A673 (cell line): ENCODE results near the gene PHEX. TPM values are rescaled to one million over a fixed set of nuclear protein-coding genes. Genes with fewer than 3 reads are reported as not detected.

Source experiments
- BruUV-seq: library from RNA; stranded (reverse); fragments of 400-500 nt; replicated peaks from 2 replicates; lab custom pipeline; 2021; lab: Mats Ljungman, UMichigan
- CTCF ChIA-PET: fragments of 300-600 bp; sonication (Branson Sonifier 250); formaldehyde crosslinking; loops from one replicate; lab custom pipeline; 2022; ENCODE audit warnings: antibody characterized with exemption; lab: Charles Lee
- POLR2A ChIA-PET: fragments of 300-600 bp; sonication (Branson Sonifier 250); formaldehyde crosslinking; loops from one replicate; lab custom pipeline; 2022; ENCODE audit warnings: antibody characterized with exemption; ENCODE audit not compliant: low non-redundant PET; lab: Charles Lee
- DNase-seq: peaks from one replicate; pipeline ENCODE4 v3.0.0-alpha.2; 2015; ENCODE audit warnings: low spot score
- H3K27ac ChIP-seq: fragments of 200-600 bp; sonication (generic); 2 replicates; pipeline ENCODE4 v1.5.1; 2016; ENCODE audit warnings: mixed run types, low read depth, mild to moderate bottlenecking, mixed read lengths, antibody characterized with exemption, low read length; ENCODE audit not compliant: poor library complexity, severe bottlenecking
- H3K27me3 ChIP-seq: fragments of 200-600 bp; sonication (generic); replicated peaks from 2 replicates; pipeline ENCODE4 v1.6.1; 2017; ENCODE audit warnings: mixed run types, low read depth, mild to moderate bottlenecking, mixed read lengths, antibody characterized with exemption, low read length; ENCODE audit not compliant: insufficient read depth, poor library complexity
- H3K36me3 ChIP-seq: fragments of 200-600 bp; sonication (generic); 2 replicates; pipeline ENCODE4 v1.6.1; 2016; ENCODE audit warnings: mixed run types, mild to moderate bottlenecking, mixed read lengths, antibody characterized with exemption, low read length; ENCODE audit not compliant: insufficient read depth, poor library complexity, severe bottlenecking
- H3K4me1 ChIP-seq: fragments of 200-600 bp; sonication (generic); 2 replicates; pipeline ENCODE4 v1.6.1; 2017; ENCODE audit warnings: mixed run types, mild to moderate bottlenecking, mixed read lengths, antibody characterized with exemption, low read length; ENCODE audit not compliant: insufficient read depth, poor library complexity, severe bottlenecking
- H3K4me3 ChIP-seq: fragments of 200-600 bp; sonication (generic); 2 replicates; pipeline ENCODE4 v1.5.1; 2016; ENCODE audit warnings: low read depth, mixed run types, mild to moderate bottlenecking, mixed read lengths, low read length; ENCODE audit not compliant: poor library complexity, severe bottlenecking
- H3K9me3 ChIP-seq: fragments of 200-600 bp; sonication (generic); 2 replicates; pipeline ENCODE4 v1.6.1; 2016; ENCODE audit warnings: mixed run types, low read depth, mild to moderate bottlenecking, mixed read lengths, antibody characterized with exemption, low read length; ENCODE audit not compliant: poor library complexity, severe bottlenecking
- EZH2 ChIP-seq: fragments of 200-600 bp; sonication (generic); IDR thresholded peaks from 2 replicates; pipeline ENCODE4 v1.6.1; 2017; ENCODE audit warnings: borderline replicate concordance, low read depth, mild to moderate bottlenecking, mixed read lengths, antibody characterized with exemption, low read length; ENCODE audit not compliant: poor library complexity, severe bottlenecking
- intact Hi-C: fragments of 100-400 bp; cut with micrococcal nuclease; formaldehyde crosslinking; loops from one replicate; pipeline ENCODE4 v1.10.0; 2022; ENCODE audit not compliant: unreplicated experiment
- total RNA-seq: library from RNA; stranded (reverse); gene quantifications from 2 replicates; pipeline ENCODE4 v1.2.3, GENCODE V29; 2021
- TF ChIP-seq, protein P1 (sequence below): fragments of 300-800, 200-600 bp; sonication (generic); conservative IDR thresholded peaks from 2 replicates; pipeline ENCODE4 v1.5.1; 2017; ENCODE audit warnings: low read depth, mild to moderate bottlenecking, antibody characterized with exemption, low read length, moderate library complexity, mixed read lengths

PHEX gene
- total RNA-seq, 1 experiment from 2014 or later, result 0.43 TPM

DNA sequence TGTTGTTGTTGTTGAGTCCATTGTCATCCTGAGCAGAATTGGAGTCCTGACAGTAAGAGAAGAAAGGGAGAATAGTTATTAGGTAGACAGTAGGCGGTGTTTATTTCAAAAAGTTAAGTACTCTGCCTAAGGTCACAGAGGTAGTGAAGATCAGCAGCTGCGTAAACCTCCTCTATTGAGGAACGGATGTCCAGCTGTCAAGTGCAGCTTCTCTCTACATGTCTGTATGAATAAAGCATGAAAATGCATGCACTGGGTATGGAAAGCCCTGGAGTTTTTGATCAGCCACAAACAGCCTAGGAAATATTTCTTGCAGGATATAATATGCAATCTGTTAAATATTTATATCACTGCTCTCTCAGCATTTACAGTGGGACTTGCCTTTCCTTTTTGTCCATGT lies 131.2 kb downstream of the PHEX start:
- ChIA-PET POLR2A (no interaction called here), CTCF (no interaction called here)
- BruUV-seq, result no TSS peak
- intact Hi-C loops, result no loop called here
- Histone ChIP-seq H3K4me1 (no peaks in the 10 kb centered on the region), H3K36me3 (no peaks in the 10 kb centered on the region), H3K9me3 (no peaks in the 10 kb centered on the region), H3K27me3 (no peaks in the 10 kb centered on the region), H3K4me3 (no peak overlapping the region), H3K27ac (no peak overlapping the region)
- TF ChIP-seq, protein P1, sequence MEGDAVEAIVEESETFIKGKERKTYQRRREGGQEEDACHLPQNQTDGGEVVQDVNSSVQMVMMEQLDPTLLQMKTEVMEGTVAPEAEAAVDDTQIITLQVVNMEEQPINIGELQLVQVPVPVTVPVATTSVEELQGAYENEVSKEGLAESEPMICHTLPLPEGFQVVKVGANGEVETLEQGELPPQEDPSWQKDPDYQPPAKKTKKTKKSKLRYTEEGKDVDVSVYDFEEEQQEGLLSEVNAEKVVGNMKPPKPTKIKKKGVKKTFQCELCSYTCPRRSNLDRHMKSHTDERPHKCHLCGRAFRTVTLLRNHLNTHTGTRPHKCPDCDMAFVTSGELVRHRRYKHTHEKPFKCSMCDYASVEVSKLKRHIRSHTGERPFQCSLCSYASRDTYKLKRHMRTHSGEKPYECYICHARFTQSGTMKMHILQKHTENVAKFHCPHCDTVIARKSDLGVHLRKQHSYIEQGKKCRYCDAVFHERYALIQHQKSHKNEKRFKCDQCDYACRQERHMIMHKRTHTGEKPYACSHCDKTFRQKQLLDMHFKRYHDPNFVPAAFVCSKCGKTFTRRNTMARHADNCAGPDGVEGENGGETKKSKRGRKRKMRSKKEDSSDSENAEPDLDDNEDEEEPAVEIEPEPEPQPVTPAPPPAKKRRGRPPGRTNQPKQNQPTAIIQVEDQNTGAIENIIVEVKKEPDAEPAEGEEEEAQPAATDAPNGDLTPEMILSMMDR, result no peak
- TF ChIP-seq EZH2, result no peak
- DNase-seq, result no peak

DNA sequence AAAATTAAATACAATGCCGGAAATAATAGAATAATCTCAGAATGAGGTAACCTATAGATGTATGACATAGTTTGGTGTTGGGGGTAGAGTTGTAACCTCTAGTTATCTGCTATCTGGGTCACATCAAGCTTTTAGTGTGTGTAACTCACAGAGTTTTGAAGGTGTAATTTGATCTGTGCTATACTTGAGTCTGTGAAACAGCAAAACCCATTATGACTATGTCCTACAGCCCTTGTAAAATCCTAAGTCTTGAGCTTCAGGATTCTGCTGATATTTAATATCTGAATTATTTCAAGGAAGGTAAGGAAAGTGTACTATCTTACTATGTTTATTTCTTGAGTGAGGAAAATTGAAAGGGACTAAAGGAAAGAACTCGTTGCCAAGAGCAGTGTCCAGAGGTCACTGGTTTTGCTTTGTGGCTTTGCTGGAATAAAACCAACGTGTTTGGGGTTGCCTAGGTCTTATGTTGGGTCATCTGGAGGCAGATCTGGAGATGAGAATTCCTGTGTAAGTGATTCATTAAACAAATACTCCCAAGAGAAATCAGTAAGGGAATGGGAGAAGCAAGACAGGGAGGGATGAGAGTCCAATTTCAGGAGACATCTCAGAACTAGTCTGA lies 132.8 kb downstream of the PHEX start:
- no peaks in the 10 kb centered on the region for H3K9me3 ChIP-seq
- DNase-seq, result no peak
- no peak overlapping the region for H3K27ac ChIP-seq
- TF ChIP-seq EZH2, result no peak
- TF ChIP-seq, protein P1, result no peak
- H3K4me3 ChIP-seq, result no peak overlapping the region
- no peaks in the 10 kb centered on the region for H3K36me3 ChIP-seq
- intact Hi-C loops, result no loop called here
- POLR2A ChIA-PET, result no interaction called here
- no TSS peak for BruUV-seq
- CTCF ChIA-PET, result no interaction called here
- no peaks in the 10 kb centered on the region for H3K4me1 ChIP-seq
- no peaks in the 10 kb centered on the region for H3K27me3 ChIP-seq

DNA sequence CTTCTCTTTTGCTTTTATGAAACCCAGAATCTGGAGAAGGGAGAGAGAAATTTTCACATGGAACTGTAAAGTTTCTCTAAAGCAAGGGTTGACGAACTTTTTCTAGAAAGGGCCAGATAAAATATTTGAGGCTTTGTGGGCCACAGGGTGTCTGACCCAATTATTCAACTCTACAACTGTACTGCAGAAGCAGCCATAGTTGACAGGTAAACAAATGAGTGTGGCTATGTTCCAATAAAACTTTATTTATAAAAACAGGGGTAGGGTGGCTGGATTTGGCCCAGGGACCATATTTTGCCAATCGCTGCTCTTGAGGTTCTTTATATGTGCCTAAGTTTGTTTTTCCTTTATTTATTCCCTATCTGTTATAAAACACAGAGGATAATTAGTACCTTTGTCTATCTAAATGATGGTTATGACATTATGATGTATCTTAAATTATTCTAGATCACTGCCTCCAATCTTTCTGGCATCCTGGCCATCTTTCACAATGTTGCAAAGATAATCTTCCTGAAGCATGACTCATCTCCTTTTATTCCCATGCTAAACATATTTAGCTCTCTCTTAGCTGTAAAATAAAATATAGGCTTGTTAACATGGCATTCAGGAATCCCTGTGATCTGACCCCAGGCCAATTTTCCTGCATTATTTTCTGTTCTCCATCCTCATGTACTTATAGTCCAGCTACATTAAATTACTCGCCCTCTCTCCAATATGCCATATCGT lies 133.8 kb downstream of the PHEX start:
- ChIA-PET POLR2A (no interaction called here), CTCF (no interaction called here)
- no peak overlapping the region for H3K4me3 ChIP-seq
- no TSS peak for BruUV-seq
- H3K27me3 ChIP-seq, result no peaks in the 10 kb centered on the region
- peak; percentile 24 for DNase-seq
- no peak overlapping the region for H3K27ac ChIP-seq
- H3K36me3 ChIP-seq, result no peaks in the 10 kb centered on the region
- no peak for TF ChIP-seq EZH2
- TF ChIP-seq, protein P1, result no peak
- H3K4me1 ChIP-seq, result no peaks in the 10 kb centered on the region
- H3K9me3 ChIP-seq, result no peaks in the 10 kb centered on the region
- intact Hi-C loops, result no loop called here
